ENCODE results near the gene GTF2F1. TPM values are rescaled to one million over a fixed set of nuclear protein-coding genes. Genes with fewer than 3 reads are reported as not detected.
A peak's percentile ranks its signal among the peaks of the same experiment; 100 is the strongest.

GTF2F1 gene
- total and polyA plus RNA-seq, 9 of the 15 experiments (the other 6 are each of a cell fraction or from before 2014, with no cell fraction given) = 4.7 to 75.4 (median 68.4) TPM

GRCh38 chr19:6424939-6425731, 32.2 kb upstream of the GTF2F1 start (continued):
- TF ChIP-seq IRF9 (tag; IDR thresholded peaks at IDR 0.05) (peak; percentile 70; the same call in 1 of the 2 replicates), NFRKB (IDR thresholded peaks at IDR 0.05; ENCODE audit: low read depth) (no peak; the same call in 1 of the 2 replicates), MYBL2 (IDR thresholded peaks at IDR 0.05; ENCODE audit: low read depth) (peak; percentile 31; the same call in 1 of the 2 replicates), MYBL2 (CRISPR knock-in tag; IDR thresholded peaks at IDR 0.05; ENCODE audit: borderline replicate concordance) (no peak), BRD9 (IDR thresholded peaks at IDR 0.05; ENCODE audit: low read depth, partially characterized antibody) (peak; percentile 72), ZBTB12 (CRISPR knock-in tag; IDR thresholded peaks at IDR 0.05) (peak; percentile 34; the same call in 1 of the 2 replicates), NFATC3 (IDR thresholded peaks at IDR 0.05) (no peak), MTF1 (CRISPR knock-in tag; IDR thresholded peaks at IDR 0.05; ENCODE audit: borderline replicate concordance) (no peak), ZNF512 (tag; IDR thresholded peaks at IDR 0.05) (no peak), ZNF445 (CRISPR knock-in tag; IDR thresholded peaks at IDR 0.05; ENCODE audit: low read depth) (no peak), ZBTB9 (CRISPR knock-in tag; IDR thresholded peaks at IDR 0.05) (peak; percentile 90; the same call in 1 of the 2 replicates), KAT2B (IDR thresholded peaks at IDR 0.05; ENCODE audit: low read depth, low read length) (no peak), NKRF (IDR thresholded peaks at IDR 0.05; ENCODE audit: borderline replicate concordance) (no peak), TRIM28 (IDR thresholded peaks at IDR 0.05) (no peak), MLX (CRISPR knock-in tag; conservative IDR thresholded peaks at IDR 0.05) (peak in 1 of 2 experiments; percentile 97; a peak in 2 of 4 replicates), DMBX1 (CRISPR knock-in tag; IDR thresholded peaks at IDR 0.05; ENCODE audit: borderline replicate concordance) (peak; percentile 97), C11orf30 (IDR thresholded peaks at IDR 0.05; ENCODE audit: low read depth) (peak; percentile 12), FOXK2 (conservative IDR thresholded peaks at IDR 0.05 in 1 of 2, IDR thresholded peaks at IDR 0.05 in 1 of 2; ENCODE audit: low read depth in 2 of 2) (peak in 1 of 2 experiments; percentile 87; a peak in 3 of 4 replicates), PURB (CRISPR knock-in tag; IDR thresholded peaks at IDR 0.05; ENCODE audit: low read depth) (no peak)

Data from K562 (cell line).